Kidney (tissue), 14 donors: ENCODE data around the gene GAS7. TPM values are rescaled to one million over a fixed set of nuclear protein-coding genes. Genes with fewer than 3 reads are reported as not detected.

ENCODE experiments used
- DNase-seq, 5 donors: peaks; one replicate each; pipeline ENCODE4 v3.0.0-alpha.2; 2013 to 2020
- FAIRE-seq: peaks from 2 replicates; lab custom pipeline; 2012; peaks lifted over from hg19 to GRCh38; lab: Jason Lieb, UNC
- H3K27ac ChIP-seq, 2 donors: one replicate each; pipeline ENCODE4 v1.7.0; 2013; ENCODE audit warnings: low read depth in 2 of 2, low read length in 2 of 2, inconsistent platforms in 1 of 2
- H3K27me3 ChIP-seq: one replicate; pipeline ENCODE4 v1.7.1; 2013; ENCODE audit warnings: low read length, inconsistent platforms; ENCODE audit not compliant: control insufficient read depth, insufficient read depth
- H3K36me3 ChIP-seq, 3 donors: one replicate each; pipeline versions ENCODE4 v1.7.0 to v1.7.1; 2013; ENCODE audit warnings: low read length in 3 of 3, control low read depth in 1 of 3, inconsistent platforms in 1 of 3; ENCODE audit not compliant: insufficient read depth in 3 of 3, control insufficient read depth in 2 of 3
- H3K4me1 ChIP-seq, 3 donors: one replicate each; pipeline versions ENCODE4 v1.7.0 to v1.7.1; 2013; ENCODE audit warnings: low read length in 3 of 3, inconsistent platforms in 1 of 3, low read depth in 1 of 3; ENCODE audit not compliant: control insufficient read depth in 2 of 3, insufficient read depth in 2 of 3
- H3K4me3 ChIP-seq, 3 donors: one replicate each; pipeline versions ENCODE4 v1.7.0 to v1.8.1; 2013; ENCODE audit warnings: low read length in 3 of 3, control low read depth in 1 of 3, inconsistent platforms in 1 of 3
- H3K9ac ChIP-seq, 3 donors: one replicate each; pipeline versions ENCODE4 v1.7.0 to v1.7.1; 2013; ENCODE audit warnings: low read length in 3 of 3, control low read depth in 1 of 3, inconsistent platforms in 1 of 3
- H3K9me3 ChIP-seq, 3 donors: one replicate each; pipeline versions ENCODE4 v1.7.0 to v1.7.1; 2013; ENCODE audit warnings: low read length in 3 of 3, control low read depth in 1 of 3, inconsistent platforms in 1 of 3; ENCODE audit not compliant: control insufficient read depth in 2 of 3, insufficient read depth in 1 of 3
- intact Hi-C: fragments of 100-400 bp; cut with DNase I; formaldehyde crosslinking; loops from one replicate; pipeline ENCODE4 v1.11.1; 2022
- polyA plus RNA-seq: library from polyadenylated mRNA; stranded (reverse); fragments of 350-450 nt; fragmentation: Illumina TruSeq; extraction: RNeasy Lipid Tissue Mini Kit (QIAGEN cat#74804); gene quantifications from one replicate; pipeline ENCODE4 v1.2.3, GENCODE V29; 2014; ENCODE audit warnings: low read depth, low replicate concordance; ENCODE audit not compliant: insufficient read depth
- total RNA-seq: library from RNA; stranded (reverse); fragmentation: NEBNext Ultra II Directional; extraction: Animal tissue kit (Norgen Biotek cat#: 25700); gene quantifications from one replicate; pipeline ENCODE4 v1.2.1, GENCODE V29; 2021
- TF ChIP-seq, protein P1 (sequence below): IDR thresholded peaks from 3 replicates; pipeline ENCODE4 v1.5.1; 2012; ENCODE audit warnings: mild to moderate bottlenecking, moderate library complexity, borderline replicate concordance; ENCODE audit not compliant: insufficient read depth; ENCODE audit errors: extremely low read depth
- donor health status: control.
- donor health status: control.
- donor health status: control.
- donor health status: control.
- donor health status: control.
- donor health status: DM: yes; HTN: yes; CAD: no.
- donor health status: Normal renal cell carcinoma (clear cell type).

GAS7 gene
- total and polyA plus RNA-seq, 2 donors from 2014 or later = 1.1 to 20.5 TPM

GRCh38 chr17:9878786-9879525, 319.4 kb downstream of the GAS7 start:
- Histone ChIP-seq H3K4me3 (no peak overlapping the region), H3K4me1 (no peaks in the 10 kb centered on the region), H3K27me3 (no peaks in the 10 kb centered on the region), H3K9ac (no peak overlapping the region), H3K9me3 (peaks cover 0 to 7% (median 3%) of the 10 kb centered on the region in 3 donors), H3K36me3 (no peaks in the 10 kb centered on the region), H3K27ac (no peak overlapping the region)
- TF ChIP-seq, protein P1, sequence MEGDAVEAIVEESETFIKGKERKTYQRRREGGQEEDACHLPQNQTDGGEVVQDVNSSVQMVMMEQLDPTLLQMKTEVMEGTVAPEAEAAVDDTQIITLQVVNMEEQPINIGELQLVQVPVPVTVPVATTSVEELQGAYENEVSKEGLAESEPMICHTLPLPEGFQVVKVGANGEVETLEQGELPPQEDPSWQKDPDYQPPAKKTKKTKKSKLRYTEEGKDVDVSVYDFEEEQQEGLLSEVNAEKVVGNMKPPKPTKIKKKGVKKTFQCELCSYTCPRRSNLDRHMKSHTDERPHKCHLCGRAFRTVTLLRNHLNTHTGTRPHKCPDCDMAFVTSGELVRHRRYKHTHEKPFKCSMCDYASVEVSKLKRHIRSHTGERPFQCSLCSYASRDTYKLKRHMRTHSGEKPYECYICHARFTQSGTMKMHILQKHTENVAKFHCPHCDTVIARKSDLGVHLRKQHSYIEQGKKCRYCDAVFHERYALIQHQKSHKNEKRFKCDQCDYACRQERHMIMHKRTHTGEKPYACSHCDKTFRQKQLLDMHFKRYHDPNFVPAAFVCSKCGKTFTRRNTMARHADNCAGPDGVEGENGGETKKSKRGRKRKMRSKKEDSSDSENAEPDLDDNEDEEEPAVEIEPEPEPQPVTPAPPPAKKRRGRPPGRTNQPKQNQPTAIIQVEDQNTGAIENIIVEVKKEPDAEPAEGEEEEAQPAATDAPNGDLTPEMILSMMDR = no peak
- FAIRE-seq (no peak), DNase-seq (no peak)
- intact Hi-C loops = no loop called here

DNA sequence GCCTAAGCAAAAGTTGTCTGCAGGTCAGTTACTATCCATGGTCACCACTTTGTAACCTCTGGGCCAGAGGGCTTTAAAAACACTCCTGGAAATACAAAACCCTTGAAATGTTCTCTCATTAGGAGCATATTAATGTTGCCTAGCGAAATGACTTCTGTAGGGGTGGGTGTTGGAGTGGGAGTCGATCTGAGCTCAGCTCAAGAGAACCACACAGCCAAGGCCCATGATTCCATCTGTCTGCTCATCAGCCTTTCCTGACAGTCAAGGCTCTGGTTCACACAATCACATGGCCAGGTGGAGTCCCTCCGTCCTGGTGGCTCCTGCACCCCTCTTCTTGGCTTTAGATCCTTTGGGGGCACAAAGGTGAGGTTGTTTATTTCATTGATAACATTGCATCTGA, 320.1 kb downstream of the GAS7 start:
- no peaks in the 10 kb centered on the region for H3K4me1 ChIP-seq
- FAIRE-seq = no peak
- TF ChIP-seq, protein P1 = no peak
- intact Hi-C loops = no loop called here
- no peak overlapping the region for H3K4me3 ChIP-seq
- no peaks in the 10 kb centered on the region for H3K36me3 ChIP-seq
- H3K9me3 ChIP-seq = peaks cover 0 to 4% (median 3%) of the 10 kb centered on the region in 3 donors
- H3K27me3 ChIP-seq = no peaks in the 10 kb centered on the region
- no peak overlapping the region for H3K9ac ChIP-seq
- DNase-seq = no peak
- no peak overlapping the region for H3K27ac ChIP-seq

DNA sequence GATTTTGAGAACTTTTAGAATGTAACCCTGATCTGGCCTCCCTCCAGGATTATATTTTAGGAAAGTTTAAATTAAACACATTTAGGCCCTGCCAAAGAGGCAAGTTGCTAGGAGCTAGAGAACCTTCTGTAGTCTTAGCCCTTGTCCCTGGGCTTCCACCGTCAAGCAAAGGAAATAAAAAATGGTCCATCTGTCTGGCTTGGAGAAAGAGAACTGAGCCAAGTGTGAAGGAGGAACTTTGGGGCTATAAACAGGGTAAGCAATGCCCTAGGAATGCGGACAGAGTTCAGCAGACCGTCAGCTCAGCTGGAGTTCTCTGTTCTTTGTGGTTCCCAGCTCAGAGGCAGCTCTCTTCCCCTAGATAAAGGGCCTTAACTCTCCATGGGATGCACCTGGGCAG, 323.0 kb downstream of the GAS7 start:
- Histone ChIP-seq H3K36me3 (no peaks in the 10 kb centered on the region), H3K4me3 (no peak overlapping the region), H3K9me3 (no peaks in the 10 kb centered on the region), H3K27ac (no peak overlapping the region), H3K9ac (no peak overlapping the region), H3K27me3 (no peaks in the 10 kb centered on the region), H3K4me1 (no peaks in the 10 kb centered on the region)
- intact Hi-C loops = no loop called here
- no peak for DNase-seq
- TF ChIP-seq, protein P1 = no peak
- no peak for FAIRE-seq
